ENCODE data around the gene SULT4A1.

Gene SULT4A1

DNA sequence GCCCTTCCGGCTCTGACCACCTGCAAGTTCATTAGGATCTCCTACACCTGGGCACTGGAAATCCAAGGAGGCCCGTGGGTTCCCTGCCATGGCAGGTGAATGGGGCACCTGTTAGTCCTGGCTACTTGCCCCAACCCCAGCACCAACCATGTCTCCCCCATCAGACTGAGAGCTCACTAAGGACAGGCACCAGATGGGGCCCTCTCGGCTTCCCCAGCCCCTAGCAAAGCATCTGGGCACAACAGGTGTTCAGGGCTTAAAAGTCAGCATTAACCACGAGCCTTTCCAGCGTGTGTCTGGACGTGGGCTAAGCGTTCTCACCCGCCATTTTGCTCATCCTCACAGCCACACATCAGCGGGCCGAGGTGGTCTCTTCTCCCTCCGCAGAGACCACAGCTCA is 2.2 kb downstream of the SULT4A1 start:
- DNase-seq = no peak

DNA sequence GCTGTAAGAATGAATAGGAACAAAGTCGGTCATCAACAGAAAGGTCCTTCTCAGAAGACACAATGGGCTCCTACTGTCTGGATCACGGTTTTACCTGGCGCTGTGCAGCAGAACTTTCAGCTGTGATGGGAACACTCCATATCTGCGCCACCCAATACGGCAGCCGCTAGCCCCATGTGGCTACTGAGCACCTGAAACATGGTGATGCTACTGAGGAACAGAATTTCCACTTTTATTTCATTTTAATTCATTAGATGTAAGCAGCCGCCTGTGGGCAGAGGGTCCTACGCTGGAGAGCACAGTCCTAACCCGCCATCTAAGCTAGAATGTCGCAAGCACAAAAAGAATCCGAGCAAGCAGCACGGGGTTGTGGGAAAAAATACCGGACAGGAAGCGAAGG is 2.7 kb downstream of the SULT4A1 start:
- DNase-seq = no peak

DNA sequence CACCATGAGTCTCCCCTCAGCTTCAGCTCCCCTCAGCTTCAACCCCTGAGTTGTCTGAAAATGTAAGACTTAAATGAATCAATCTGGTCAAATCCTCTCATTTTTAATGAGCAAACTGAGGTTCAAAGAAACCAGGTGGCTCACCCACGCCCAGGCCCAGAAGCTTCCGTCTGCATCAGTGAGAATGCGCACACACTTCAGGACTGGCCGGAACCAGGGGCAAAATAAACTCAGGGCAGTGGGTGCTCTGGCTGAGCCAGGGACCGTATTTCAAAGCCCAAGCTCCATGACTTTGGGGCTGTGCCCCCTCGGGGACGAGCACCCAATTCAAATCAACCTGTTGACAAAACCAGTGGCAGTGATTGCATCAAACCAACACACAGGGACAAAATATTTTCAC is 3.1 kb downstream of the SULT4A1 start:
- no peak for DNase-seq

DNA sequence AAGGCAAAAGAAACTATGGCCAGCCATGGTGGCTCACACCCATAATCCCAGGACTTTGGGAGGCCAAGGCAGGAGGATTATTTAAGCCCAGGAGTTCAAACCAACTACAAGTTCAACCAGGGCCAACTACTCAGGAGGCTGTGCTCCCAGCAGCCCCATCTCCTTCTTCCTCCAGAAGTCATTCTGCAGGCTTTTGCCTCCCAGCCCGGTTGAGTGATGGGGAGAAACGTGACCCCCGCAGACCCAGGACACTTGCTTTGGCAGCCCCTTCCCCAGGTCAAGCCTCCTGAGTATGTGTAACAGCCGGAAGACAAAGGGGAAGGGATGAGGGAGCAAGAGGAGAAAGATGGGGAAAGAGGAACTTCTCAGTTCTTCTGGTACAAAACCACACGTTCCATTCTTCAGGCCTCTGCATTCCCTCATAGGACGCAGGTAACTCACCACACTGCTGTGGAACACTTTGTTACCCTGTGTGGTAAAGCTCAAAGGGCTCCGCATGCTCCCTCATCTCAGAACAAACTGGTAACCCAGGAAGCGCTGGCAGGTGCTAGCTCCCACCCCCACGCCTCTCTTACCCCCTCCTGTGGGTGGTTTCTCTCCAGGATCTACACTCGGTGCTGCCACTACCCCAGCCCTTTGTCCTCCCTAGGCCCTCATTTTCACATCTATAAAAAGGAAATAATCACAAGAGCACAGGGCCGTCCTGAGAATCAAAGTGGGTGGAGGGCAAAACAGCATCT is 4.0 kb downstream of the SULT4A1 start:
- no peak for DNase-seq

DNA sequence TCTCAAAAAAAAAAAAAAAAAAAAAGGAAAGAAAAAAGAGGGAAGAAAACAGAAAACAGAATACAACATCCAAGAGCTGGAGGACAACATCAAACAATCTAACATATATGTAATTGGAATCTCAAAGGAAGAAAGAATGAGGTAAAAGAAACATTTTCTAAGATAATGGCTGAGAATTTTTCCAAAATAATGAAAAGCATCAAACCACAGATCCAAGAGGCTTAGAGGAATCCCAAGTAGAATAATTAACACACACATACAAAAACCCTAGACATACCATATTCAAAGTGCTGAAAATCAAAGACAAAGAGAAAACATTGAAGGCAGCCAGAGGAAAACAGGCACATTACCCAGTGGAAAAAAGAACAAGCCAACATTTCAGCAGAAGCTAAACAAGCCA is 4.9 kb downstream of the SULT4A1 start:
- DNase-seq = no peak

DNA sequence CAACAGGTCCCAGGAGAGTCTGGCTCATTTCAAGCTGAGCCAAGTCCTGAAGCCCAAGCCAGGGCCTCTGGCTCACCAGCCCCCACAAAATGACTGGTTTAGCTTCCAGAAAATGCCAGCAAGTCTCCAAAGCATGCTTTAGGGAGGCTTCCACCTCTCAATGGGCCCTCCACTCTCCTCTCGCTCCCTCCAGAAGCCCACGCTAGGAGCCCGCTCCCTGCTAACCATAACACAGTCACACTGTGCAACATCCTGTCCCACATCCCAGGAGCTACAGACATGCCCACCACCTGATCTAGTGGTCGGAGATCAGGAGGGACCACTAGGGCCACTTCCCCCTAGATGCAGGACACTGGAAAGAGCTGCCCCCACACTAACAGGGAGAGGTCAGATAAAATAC is 6.9 kb downstream of the SULT4A1 start:
- DNase-seq = no peak

DNA sequence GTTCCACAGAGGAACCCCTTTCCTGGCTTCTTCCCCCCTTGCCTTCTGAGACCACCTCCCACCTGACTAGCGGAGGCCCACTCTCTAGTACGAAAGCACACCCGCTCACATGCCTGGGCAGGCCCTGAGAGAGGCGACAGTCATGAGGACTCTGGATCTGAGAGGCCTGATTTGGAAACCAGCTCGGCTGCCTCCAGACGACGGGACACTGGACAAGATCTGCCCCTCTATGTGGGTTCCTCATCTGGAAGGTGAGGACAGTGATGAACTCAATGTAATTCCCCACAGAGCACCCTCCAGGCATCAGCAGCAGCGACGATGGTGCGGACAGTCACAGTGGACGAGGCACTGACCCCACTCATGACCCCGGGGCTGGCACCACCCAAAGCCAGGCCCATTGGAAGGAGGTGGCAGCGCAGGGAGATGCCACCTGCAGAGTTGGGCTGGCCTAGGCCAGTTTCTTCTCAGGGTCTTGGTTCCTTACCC is 7.5 kb downstream of the SULT4A1 start:
- DNase-seq = no peak

DNA sequence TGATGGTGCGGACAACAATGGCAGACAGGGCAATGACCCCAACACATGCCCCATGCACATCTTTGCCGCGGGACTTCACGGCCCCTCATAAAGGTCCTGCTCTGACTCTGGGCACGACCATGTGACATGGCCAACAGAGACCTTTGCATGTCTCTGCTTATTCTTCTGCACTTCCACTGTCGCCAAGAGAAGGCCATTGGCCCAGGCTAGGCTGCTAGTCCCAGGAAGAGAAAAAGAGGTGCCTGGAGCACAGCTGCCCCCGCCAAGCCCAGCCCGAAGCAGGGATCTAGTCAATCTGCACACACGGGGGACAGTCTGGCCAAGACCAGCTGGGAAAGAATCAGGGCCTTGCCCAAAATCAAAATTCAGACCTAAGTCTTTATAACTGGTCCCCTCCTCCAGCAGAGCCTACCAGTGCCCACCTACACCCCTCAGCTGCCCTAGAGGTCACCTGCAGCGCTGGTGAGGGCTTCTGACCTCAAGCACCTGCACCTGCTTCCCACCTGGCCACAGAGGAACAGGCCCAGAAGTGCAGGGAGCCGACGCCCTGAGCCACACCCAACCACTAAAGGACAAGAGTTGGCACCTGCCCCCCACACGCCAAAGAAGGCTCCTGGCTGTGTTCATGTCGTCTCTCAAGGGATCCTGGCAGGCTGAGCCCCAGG is 8.1 kb downstream of the SULT4A1 start:
- DNase-seq = no peak

DNA sequence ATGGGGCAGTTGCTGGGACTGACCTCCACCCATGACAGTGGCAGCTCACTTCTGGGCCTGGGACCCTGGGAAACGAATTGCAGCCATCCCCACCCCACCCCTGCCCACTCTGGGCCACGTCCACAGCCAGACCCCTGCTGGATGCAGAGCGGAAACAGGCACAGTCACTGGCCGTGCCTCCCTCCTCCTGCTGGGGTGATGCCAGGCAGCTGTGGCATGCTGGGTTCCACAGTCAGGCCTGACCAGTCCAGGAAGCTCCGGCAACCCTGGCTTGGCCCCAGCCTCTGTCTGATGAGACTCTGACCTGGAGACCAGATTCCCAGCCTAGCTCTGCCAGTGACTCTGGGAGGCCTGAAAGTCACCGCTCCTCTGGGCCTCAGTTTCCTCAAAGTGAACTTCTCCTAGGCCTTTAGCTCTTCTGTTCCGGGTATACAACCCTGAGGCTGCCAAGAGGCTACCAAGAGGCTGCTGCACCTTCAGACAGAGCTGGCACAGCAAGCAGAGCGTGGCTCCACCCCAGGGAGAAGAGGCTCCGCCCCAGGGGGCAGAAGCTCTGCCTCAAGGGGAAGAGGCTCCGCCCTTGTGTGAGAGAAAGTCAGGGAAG is 8.9 kb downstream of the SULT4A1 start:
- no peak for DNase-seq

DNA sequence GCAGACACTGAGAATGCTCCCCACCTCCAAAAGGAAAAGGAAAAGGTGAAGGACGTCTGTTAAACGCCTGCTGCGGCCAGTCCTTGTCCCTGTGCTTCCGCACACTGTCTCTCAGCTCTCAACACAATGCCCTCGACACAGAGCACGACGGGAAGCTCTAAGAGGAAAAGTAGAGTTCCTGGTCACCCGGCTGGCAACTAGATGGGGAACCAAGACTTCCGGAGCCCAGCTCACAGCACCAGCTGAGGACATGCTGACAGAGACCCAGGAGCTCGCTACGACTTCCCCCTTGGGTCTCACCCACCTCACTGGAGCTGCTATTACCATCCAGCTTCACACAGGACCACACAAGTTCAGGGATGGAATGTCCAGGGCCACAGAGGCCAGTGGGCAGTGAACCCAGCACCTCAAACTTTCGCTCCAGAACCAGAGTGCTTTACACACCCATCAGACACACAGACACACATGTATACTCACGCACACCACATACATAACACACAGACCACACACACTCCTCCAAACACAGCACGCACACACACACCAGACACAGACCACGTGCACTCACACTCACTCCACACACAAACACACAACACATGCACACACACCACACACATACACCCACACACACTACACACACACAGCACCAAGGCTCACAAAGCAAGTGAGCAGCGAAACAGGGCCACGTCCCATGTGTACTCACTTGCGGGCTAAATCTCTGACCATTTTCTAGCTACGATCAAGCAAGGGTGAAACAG is 9.6 kb downstream of the SULT4A1 start:
- no peak for DNase-seq

DNA sequence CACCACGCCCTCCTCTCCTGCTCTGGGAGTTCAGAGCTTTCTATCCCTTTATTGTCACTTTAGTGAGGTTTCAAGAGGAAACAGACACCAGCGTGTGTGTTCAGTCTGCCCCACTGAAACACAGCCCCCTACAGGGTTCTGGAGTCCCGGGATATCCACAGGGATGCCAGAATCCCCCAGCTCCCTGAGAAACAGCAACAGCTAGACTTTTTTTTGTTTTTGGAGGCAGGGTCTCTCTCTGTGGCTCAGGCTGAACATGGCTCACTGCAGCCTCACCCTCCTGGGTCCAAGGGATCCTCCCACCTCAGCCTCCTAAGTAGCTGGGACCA is 10.4 kb downstream of the SULT4A1 start:
- DNase-seq = no peak

DNA sequence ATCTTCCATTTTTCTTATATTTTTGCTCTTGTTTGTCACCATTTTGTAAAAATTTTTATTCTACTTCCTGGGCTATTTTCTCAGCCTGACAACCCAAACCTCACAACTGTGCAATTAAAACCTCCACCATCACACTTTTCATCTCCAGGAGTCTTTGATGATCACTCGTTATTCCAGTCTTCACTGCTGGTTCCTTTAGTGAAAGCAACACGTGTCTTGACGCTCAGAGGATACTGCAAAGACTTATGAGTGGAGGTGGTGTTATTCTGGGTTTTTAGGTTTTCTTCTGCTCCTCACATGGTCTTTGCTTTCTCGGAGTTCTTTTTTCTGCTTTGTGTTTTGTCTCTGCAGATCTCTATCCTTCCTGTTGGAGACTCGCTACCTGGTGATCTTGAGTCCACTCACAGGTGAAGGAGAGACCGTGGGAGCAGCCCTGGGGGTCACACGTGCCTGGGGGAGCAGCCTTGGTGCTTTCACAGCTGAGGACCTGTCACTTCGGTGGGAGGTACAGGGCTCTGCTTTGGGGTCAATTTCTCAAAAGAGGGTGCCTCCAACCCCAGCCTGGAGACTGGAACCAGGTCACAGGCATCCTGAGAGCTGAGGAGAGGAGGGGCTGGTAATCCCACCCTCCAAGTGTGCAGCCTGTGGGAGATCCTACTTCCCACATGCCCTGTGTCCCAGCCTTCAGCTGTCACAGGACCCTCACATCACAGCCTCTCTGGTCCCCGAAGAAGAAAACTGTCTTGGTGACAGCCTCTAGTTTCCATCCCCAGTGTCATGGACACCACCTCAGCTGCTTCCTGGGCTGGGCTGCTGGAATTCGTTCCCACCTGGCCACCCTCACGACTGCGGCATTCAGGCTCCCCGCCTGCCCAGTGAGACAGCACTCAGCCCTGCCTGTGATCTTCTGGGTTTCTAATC is 11.0 kb downstream of the SULT4A1 start:
- no peak for DNase-seq

DNA sequence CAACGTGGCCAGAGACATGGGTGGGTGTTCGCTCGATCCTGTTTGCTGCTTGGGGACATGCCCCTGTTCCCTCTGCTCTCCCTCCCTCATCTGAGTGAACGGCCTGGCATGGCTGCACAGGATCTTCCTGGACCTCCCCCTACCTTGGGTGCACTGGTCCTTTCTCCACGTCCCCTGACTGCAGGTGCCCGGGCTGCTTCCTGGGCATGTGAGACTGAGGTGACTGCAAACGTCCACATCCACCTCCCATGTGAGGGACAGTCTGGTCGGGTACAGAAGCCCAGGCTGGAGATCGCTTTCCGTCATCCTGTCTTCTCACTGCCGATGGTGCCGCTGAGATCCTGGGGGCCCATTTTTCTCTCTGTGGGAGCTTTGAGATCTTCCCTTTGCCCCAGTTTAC is 11.8 kb downstream of the SULT4A1 start:
- DNase-seq = no peak

DNA sequence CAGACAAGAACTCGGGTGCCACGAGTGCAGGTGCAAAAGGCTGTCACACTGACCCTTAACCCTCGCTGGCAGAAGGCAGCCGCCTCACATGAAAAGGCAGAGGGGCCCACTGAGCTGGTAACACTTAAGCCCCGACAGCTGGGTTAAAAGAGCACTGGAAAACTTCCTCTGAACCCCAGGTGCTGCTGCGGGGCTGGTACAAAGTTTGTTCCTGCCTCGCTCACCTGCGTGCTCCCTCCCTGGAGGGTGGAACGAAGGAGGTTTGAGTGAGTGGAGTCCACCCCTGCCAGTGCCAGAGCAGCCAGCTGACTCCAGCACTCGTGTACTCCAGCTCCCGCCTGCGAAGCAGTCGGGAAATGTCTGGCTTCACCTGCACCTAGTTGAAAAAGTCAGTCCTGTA is 12.6 kb downstream of the SULT4A1 start:
- DNase-seq = no peak

DNA sequence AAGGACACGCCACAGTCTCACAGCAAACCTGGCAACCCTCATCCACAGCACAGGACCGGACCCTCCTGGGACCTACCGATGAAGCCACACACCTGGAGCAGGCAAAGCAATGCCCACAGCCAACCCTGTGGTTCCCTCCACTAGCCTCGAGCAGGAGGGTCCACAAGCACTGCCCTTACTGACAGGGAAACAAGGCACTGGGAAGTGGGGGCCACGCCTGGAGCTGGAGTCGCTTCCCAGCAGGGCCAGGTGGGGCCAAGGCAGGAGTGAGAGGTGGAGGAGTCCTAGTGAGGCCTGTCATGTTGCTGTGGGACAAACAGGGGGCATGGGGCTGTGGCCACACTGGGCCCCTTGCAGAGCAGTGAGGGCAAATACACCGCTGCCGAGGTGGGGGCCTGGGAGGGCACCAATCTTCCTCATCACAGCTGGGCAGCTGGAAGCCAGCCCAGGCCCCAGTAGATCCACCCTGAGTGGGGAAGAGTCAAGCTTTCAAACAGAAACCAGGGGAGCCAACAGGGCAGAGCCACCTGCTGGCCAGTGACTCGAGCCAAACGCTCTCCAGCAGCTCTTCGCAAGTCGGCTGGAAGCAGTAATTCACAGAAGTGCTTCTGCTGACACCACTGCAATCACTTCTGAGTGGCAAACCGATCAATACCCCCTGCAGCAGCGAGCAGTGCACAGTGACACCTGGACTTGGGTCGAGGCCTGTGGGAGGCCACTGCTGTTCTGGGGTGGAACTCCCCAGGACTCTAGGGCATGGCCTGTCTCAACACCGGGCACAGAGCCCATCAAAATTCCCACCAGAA is 13.7 kb downstream of the SULT4A1 start:
- DNase-seq = no peak

DNA sequence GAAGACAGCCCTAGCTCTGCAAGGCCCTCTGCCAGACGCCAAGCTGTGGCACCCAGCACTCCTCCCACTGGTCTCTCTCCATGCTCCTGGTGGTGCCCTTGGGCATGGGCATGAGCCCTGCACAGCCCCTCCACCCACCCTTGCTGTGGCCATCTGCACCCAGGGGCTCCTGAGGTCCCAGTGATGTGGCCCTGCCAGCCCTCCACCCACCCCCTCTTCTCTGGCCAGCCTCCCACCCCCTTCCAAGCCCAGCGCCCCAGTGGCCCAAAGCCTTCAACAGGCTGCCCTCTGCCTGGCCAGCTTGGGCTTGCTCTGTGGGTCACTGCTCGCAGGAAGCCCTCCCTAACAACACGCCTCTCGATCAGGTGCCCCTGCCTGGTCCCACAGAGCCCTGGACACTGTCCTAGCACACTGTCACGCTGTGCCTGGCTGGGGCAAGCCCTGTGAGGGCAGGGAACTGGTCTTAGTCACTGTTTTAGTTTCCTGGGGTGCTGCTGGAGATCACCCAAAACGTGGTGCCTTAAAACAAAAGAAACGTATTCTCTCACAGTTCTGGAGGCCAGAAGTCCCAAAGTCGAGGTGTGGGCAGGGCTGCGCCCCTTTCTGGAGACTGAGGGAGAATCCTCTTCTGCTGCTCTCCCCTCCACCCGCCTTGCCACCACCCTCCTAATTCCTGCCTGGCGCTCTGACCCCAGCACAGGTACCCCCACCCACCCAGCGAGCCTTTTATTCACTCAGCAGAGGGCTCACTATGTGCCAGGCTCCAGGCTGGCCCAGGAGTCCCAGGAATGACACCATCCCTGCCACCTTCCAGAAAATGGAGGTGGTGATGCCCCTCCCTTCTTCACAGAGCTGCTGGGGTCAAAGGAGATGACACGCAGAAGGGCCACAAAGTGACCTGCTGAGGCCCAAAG is 14.7 kb downstream of the SULT4A1 start:
- DNase-seq = no peak

DNA sequence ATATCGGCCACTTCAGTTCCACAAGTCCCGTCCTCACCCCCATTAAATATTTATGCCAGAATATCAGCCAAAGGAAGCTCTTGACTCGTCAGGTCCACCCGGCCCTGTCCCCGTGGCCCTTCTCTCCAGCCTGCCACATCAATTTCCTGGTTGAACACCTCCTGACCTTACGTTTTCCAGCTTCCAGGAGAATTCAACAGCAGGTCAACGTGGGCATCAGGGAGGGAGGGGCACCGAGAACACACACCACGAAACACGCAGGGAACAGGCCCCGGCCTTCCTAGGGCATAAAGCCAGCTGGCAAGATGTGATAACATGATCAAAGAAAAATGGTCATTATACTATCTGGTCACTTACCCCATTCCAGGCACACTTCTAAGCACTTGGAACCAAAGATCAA is 15.3 kb downstream of the SULT4A1 start:
- DNase-seq = no peak

DNA sequence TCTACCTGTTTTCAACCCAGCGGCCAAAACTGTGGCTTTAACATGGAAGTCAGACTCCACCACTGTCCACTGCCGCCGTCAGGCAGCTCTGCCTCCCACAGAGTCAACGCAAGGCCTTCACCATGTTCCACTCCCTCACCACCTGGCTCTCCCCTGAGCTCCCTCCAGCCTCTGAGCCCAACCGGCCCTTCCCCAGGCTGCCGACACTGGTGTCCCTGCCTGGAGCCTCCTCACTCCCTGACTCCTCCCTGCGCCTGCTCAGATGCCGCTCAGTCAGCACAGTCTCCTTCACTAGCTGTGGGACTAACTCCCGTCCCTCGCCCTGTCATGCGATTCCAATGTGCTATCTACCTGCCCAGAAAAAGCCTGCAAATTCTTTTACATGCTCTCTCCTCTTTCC is 16.3 kb downstream of the SULT4A1 start:
- DNase-seq = no peak

DNA sequence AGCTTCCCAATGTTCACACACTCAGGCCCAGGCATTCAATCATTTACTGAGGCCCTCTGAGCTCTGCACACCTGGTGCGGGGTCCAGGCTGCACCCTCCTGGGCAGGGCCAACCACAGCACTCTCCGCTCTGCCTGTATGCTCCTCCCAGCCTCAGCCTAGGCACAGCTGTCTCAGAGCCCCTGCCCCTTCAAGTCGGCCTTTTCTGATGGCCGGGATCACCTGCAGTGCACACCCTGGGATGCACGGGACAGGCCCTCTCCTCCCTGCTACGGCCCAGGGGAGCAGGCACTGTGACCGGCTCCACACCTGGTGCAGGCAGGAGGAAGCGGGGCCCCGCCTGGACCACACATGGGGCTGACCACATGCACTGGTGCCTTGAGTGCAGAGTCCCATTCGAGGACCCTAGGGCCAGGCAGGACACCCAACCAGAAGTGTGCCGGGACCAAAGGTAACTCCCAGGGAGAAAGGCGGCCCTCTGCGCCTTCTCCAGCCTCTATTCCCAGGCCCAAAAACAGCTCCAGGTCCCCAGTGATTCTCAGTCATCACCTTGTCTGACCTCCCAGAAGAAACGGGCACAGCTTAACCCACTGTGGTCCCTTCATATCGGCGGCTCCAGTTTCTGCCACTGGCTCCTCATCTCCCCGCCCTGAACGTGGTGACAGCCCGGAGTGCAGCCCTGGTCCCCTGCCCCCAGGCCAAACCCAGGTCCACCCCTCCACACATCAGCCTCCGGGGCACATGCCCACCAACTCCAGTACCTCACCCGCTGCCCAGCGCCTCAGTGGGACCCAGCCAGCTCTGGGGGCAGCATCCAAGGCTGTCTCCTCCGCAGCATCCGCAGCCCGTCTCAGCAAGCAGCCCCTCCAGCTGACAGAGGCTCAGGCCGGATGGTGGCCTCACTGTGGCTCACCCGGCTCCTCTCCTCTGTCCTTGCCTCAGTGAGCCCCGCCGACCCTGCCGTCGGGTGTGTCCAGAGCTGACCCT is 17.5 kb downstream of the SULT4A1 start:
- no peak for DNase-seq

Measured in CD4-positive, alpha-beta T cell treated with Interleukin-21 for 1 hour (primary cell).